HepG2 (cell line): Measurements from ENCODE around the gene ANKRD12. TPM values are rescaled to one million over a fixed set of nuclear protein-coding genes. Genes with fewer than 3 reads are reported as not detected.

Source experiments
- FLYWCH1 ChIP-seq: sonication (generic); formaldehyde crosslinking; IDR thresholded peaks from 2 replicates; pipeline ENCODE4 v1.8.1; 2023; ENCODE audit warnings: mild to moderate bottlenecking, missing genetic modification reagents
- GMEB2 ChIP-seq: IDR thresholded peaks from 2 replicates; pipeline ENCODE4 v1.6.1; 2016; ENCODE audit warnings: missing biosample characterization, missing genetic modification reagents, low read depth
- PLRG1 ChIP-seq: fragments of 450-650 bp; conservative IDR thresholded peaks from 2 replicates; pipeline ENCODE4 v1.6.1; 2016
- TFDP2 ChIP-seq: sonication (generic); formaldehyde crosslinking; IDR thresholded peaks from 2 replicates; pipeline ENCODE4 v1.4.0; 2020; ENCODE audit warnings: missing genetic modification reagents
- ZBED4 ChIP-seq: sonication (generic); formaldehyde crosslinking; IDR thresholded peaks from 2 replicates; pipeline ENCODE4 v1.4.0; 2020; ENCODE audit warnings: missing genetic modification reagents, borderline replicate concordance
- ZNF607 ChIP-seq: sonication (generic); formaldehyde crosslinking; IDR thresholded peaks from 2 replicates; pipeline ENCODE4 v1.5.1; 2020; ENCODE audit warnings: missing genetic modification reagents, mild to moderate bottlenecking, borderline replicate concordance
- polyA plus RNA-seq, 8 experiments: library from polyadenylated mRNA; depleted of rRNA in 3 of 8; stranded (reverse) in 7 of 8; unstranded in 1 of 8; fragments of >200 nt; fragmentation: Illumina TruSeq in 4 of 8; extraction: Trizol in 4 of 8; gene quantifications; 2 replicates each; pipeline versions ENCODE4 v1.2.1 to v1.2.3, GENCODE V29; 2011 to 2016; ENCODE audit warnings: low read depth in 4 of 8, missing spikeins in 1 of 8, mixed read lengths in 1 of 8; ENCODE audit not compliant: insufficient read depth in 1 of 8
- total RNA-seq, 5 experiments: library from RNA; depleted of rRNA; stranded (reverse); fragments of >200 nt; fragmentation: Illumina TruSeq; extraction: Trizol; gene quantifications; 2 replicates each; pipeline ENCODE4 v1.2.3, GENCODE V29; 2016; ENCODE audit warnings: low read depth in 1 of 5
- TF ChIP-seq, protein P1 (sequence below): sonication (generic); formaldehyde crosslinking; conservative IDR thresholded peaks from 2 replicates; pipeline ENCODE4 v1.5.0; 2020; ENCODE audit warnings: missing genetic modification reagents
- TF ChIP-seq, protein P2 (sequence below): sonication (generic); formaldehyde crosslinking; IDR thresholded peaks from 2 replicates; pipeline ENCODE4 v1.4.0; 2020; ENCODE audit warnings: missing genetic modification reagents

The ANKRD12 gene
- total and polyA plus RNA-seq, 2 of the 13 experiments (the other 11 are each of a cell fraction or from before 2014, with no cell fraction given): 6.0 to 23.2 TPM

- TF ChIP-seq, protein P1, sequence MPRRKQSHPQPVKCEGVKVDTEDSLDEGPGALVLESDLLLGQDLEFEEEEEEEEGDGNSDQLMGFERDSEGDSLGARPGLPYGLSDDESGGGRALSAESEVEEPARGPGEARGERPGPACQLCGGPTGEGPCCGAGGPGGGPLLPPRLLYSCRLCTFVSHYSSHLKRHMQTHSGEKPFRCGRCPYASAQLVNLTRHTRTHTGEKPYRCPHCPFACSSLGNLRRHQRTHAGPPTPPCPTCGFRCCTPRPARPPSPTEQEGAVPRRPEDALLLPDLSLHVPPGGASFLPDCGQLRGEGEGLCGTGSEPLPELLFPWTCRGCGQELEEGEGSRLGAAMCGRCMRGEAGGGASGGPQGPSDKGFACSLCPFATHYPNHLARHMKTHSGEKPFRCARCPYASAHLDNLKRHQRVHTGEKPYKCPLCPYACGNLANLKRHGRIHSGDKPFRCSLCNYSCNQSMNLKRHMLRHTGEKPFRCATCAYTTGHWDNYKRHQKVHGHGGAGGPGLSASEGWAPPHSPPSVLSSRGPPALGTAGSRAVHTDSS: no peak
- peak; percentile 30; the same call in 1 of the 2 replicates for TF ChIP-seq TFDP2 (CRISPR knock-in tag)
- TF ChIP-seq ZBED4: peak; percentile 40
- TF ChIP-seq, protein P2, sequence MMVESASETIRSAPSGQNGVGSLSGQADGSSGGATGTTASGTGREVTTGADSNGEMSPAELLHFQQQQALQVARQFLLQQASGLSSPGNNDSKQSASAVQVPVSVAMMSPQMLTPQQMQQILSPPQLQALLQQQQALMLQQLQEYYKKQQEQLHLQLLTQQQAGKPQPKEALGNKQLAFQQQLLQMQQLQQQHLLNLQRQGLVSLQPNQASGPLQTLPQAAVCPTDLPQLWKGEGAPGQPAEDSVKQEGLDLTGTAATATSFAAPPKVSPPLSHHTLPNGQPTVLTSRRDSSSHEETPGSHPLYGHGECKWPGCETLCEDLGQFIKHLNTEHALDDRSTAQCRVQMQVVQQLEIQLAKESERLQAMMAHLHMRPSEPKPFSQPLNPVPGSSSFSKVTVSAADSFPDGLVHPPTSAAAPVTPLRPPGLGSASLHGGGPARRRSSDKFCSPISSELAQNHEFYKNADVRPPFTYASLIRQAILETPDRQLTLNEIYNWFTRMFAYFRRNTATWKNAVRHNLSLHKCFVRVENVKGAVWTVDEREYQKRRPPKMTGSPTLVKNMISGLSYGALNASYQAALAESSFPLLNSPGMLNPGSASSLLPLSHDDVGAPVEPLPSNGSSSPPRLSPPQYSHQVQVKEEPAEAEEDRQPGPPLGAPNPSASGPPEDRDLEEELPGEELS (CRISPR knock-in tag): no peak
- peak; percentile 89; the same call in 1 of the 2 replicates for TF ChIP-seq ZNF607
- peak; percentile 94 for TF ChIP-seq GMEB2
- no peak for TF ChIP-seq PLRG1
- TF ChIP-seq FLYWCH1: no peak
These were observed 33.8 kb upstream of the ANKRD12 start, which contains the start of gene NDUFV2 (continued) for GRCh38 chr18:9102508-9103375.
